Bronchial epithelial cell (primary cell): Measurements from ENCODE around the gene TMEM169. TPM values are rescaled to one million over a fixed set of nuclear protein-coding genes. Genes with fewer than 3 reads are reported as not detected.

Source experiments
- DNase-seq: peaks from one replicate; pipeline ENCODE4 v3.0.0-alpha.2; 2010; ENCODE audit warnings: low read depth
- FAIRE-seq: peaks from 2 replicates; lab custom pipeline; 2011; peaks lifted over from hg19 to GRCh38; lab: Jason Lieb, UNC
- H3K27me3 ChIP-seq: 2 replicates; pipeline ENCODE4 v1.5.1; 2011; ENCODE audit warnings: low read length; ENCODE audit not compliant: control insufficient read depth, insufficient read depth
- H3K36me3 ChIP-seq: 2 replicates; pipeline ENCODE4 v1.5.1; 2011; ENCODE audit warnings: low read length; ENCODE audit not compliant: control insufficient read depth, insufficient read depth
- H3K4me3 ChIP-seq: 2 replicates; pipeline ENCODE4 v1.5.1; 2011; ENCODE audit warnings: mild to moderate bottlenecking, low read depth, low read length, control low read depth
- CTCF ChIP-seq: IDR thresholded peaks from 2 replicates; pipeline ENCODE4 v1.5.1; 2011; ENCODE audit warnings: mild to moderate bottlenecking, moderate library complexity, low read length, control low read depth, inconsistent platforms; ENCODE audit not compliant: insufficient read depth, severe bottlenecking
- total RNA-seq: library from RNA; depleted of rRNA; stranded (reverse); fragments of >200 nt; gene quantifications from 2 replicates; pipeline ENCODE4 v1.2.1, GENCODE V29; 2014

TMEM169 gene
- total RNA-seq, 1 donor from 2014 or later, result 0.26 TPM

GRCh38 chr2:216144372-216144771 lies 62.7 kb downstream of the TMEM169 start:
- no peak for FAIRE-seq
- Histone ChIP-seq H3K36me3 (peaks cover 19% of the 10 kb centered on the region), H3K4me3 (no peak overlapping the region), H3K27me3 (no peaks in the 10 kb centered on the region)
- no peak for TF ChIP-seq CTCF
- DNase-seq, result no peak

- peaks cover 19% of the 10 kb centered on the region for H3K36me3 ChIP-seq
- FAIRE-seq (peak; percentile 13), DNase-seq (no peak)
- TF ChIP-seq CTCF, result no peak
- H3K27me3 ChIP-seq, result no peaks in the 10 kb centered on the region
- H3K4me3 ChIP-seq, result no peak overlapping the region
These were observed 63.1 kb downstream of the TMEM169 start for GRCh38 chr2:216144857-216145256.

- DNase-seq (no peak), FAIRE-seq (no peak)
- no peak for TF ChIP-seq CTCF
- Histone ChIP-seq H3K36me3 (peaks cover 17% of the 10 kb centered on the region), H3K27me3 (no peaks in the 10 kb centered on the region), H3K4me3 (no peak overlapping the region)
These were observed 64.9 kb downstream of the TMEM169 start for GRCh38 chr2:216146573-216146972.

- Histone ChIP-seq H3K27me3 (no peaks in the 10 kb centered on the region), H3K36me3 (peaks cover 15% of the 10 kb centered on the region), H3K4me3 (no peak overlapping the region)
- FAIRE-seq (peak; percentile 72), DNase-seq (peak; percentile 23)
- TF ChIP-seq CTCF, result no peak
These were observed 65.7 kb downstream of the TMEM169 start for GRCh38 chr2:216147172-216148131.

GRCh38 chr2:216148983-216149382 lies 67.3 kb downstream of the TMEM169 start:
- no peak for TF ChIP-seq CTCF
- Histone ChIP-seq H3K27me3 (no peaks in the 10 kb centered on the region), H3K4me3 (no peak overlapping the region), H3K36me3 (peaks cover 16% of the 10 kb centered on the region)
- FAIRE-seq (no peak), DNase-seq (no peak)
